NB4 (cell line): Measurements from ENCODE around the gene UBE2K.
A peak's percentile ranks its signal among the peaks of the same experiment; 100 is the strongest.
"Not testable (repeated sequence)": the region's sequence is repeated elsewhere in the genome, so short reads cannot be mapped to it uniquely, and the experiment has no call there.

Experiments used
- DNase-seq: peaks from one replicate; pipeline ENCODE4 v3.0.0; 2010; ENCODE audit warnings: low read depth
- H3K4me3 ChIP-seq: one replicate; pipeline ENCODE4 v1.5.1; 2011; ENCODE audit warnings: mild to moderate bottlenecking, low read depth, low read length, moderate library complexity
- MAX ChIP-seq: IDR thresholded peaks from 2 replicates; pipeline ENCODE4 v1.6.1; 2011; ENCODE audit warnings: low read depth, low read length
- MYC ChIP-seq: IDR thresholded peaks from 2 replicates; pipeline ENCODE4 v1.6.1; 2011; ENCODE audit warnings: low read depth, low read length
- POLR2A ChIP-seq: IDR thresholded peaks from 2 replicates; pipeline ENCODE4 v1.6.1; 2011; ENCODE audit warnings: mild to moderate bottlenecking; ENCODE audit not compliant: insufficient read length; ENCODE audit errors: extremely low read depth
- TF ChIP-seq, protein P1 (sequence below): IDR thresholded peaks from one replicate; pipeline ENCODE4 v1.5.1; 2012; ENCODE audit warnings: low read depth, low read length

Gene UBE2K

DNA sequence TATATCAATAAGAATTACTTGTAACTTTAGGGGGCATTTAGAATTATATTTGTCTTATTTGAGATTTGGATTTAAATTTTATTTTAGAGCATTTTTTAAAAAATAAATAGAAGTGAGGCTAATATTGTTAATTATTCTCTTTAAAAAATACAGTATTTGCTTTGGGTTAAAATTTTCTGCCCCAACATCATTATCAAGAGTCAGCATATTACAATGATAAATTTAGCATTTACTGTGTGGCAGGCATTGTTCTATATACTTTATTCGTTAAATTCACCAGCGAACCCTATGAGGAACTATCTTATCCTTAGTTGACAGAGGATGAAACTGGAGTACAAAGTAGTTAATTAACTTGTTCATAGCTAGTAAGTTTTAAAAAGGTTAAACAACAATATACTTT is 34.0 kb downstream of the UBE2K start:
- TF ChIP-seq MAX (no peak), POLR2A (no peak), MYC (no peak)
- TF ChIP-seq, protein P1, sequence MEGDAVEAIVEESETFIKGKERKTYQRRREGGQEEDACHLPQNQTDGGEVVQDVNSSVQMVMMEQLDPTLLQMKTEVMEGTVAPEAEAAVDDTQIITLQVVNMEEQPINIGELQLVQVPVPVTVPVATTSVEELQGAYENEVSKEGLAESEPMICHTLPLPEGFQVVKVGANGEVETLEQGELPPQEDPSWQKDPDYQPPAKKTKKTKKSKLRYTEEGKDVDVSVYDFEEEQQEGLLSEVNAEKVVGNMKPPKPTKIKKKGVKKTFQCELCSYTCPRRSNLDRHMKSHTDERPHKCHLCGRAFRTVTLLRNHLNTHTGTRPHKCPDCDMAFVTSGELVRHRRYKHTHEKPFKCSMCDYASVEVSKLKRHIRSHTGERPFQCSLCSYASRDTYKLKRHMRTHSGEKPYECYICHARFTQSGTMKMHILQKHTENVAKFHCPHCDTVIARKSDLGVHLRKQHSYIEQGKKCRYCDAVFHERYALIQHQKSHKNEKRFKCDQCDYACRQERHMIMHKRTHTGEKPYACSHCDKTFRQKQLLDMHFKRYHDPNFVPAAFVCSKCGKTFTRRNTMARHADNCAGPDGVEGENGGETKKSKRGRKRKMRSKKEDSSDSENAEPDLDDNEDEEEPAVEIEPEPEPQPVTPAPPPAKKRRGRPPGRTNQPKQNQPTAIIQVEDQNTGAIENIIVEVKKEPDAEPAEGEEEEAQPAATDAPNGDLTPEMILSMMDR = no peak
- no peak for DNase-seq
- H3K4me3 ChIP-seq = no peak overlapping the region

- no peak overlapping the region for H3K4me3 ChIP-seq
- DNase-seq = peak; percentile 45
- no peak for TF ChIP-seq POLR2A
- TF ChIP-seq, protein P1 = no peak
- TF ChIP-seq MYC = no peak
- TF ChIP-seq MAX = no peak
These were observed 34.8 kb downstream of the UBE2K start for GRCh38 chr4:39732728-39733127.

GRCh38 chr4:39739591-39739990 is 41.7 kb downstream of the UBE2K start:
- H3K4me3 ChIP-seq, DNase-seq: not testable (repeated sequence)

- TF ChIP-seq, protein P1 = no peak
- TF ChIP-seq POLR2A (no peak), MAX (no peak), MYC (no peak)
- no peak for DNase-seq
- H3K4me3 ChIP-seq = no peak overlapping the region
These were observed 43.5 kb downstream of the UBE2K start for GRCh38 chr4:39741401-39741800.

DNA sequence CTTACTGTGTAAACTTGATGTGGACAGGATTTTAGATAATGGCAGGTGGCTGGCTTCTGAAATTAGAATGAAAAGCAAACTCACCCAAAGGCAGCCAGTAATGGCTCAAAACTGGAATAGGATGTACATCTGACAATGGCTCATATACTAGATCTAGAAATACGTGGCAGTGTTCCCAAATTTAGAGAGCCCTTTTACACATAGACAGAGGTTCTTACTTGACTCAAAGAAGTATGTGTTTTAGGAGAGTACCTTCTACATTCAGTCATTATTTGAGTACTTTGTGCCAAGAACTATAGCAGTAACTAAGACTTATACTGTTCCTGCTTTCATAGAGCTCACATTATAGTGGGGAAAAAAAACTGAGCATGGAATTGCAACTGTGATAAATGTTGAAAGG is 48.0 kb downstream of the UBE2K start:
- TF ChIP-seq MAX = no peak
- TF ChIP-seq POLR2A = no peak
- no peak for TF ChIP-seq MYC
- TF ChIP-seq, protein P1 = no peak
- DNase-seq = no peak
- H3K4me3 ChIP-seq = no peak overlapping the region

DNA sequence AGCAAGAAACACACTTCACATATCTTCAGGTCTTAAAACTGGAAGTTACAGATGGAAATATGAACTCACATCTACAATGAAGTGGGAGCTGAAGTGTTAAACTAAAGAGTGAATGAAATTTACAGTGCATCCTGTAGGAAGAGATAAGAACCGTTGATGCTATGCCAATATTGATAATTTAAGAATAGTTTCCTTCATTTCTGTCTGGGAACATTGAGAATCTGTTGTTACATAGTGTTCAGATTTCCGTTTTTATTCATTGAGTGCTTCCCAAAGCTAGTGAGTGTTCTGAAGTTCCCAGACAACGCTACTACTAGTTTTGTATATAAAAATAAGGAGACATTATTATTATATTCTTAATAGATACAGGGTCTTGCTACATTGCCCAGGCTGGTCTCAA is 52.3 kb downstream of the UBE2K start:
- H3K4me3 ChIP-seq = no peak overlapping the region
- TF ChIP-seq POLR2A (no peak), MAX (no peak), MYC (no peak)
- TF ChIP-seq, protein P1 = no peak
- no peak for DNase-seq

- TF ChIP-seq, protein P1 = no peak
- TF ChIP-seq MAX (no peak), POLR2A (no peak), MYC (no peak)
- H3K4me3 ChIP-seq = no peak overlapping the region
- DNase-seq = no peak
These were observed 56.4 kb downstream of the UBE2K start for GRCh38 chr4:39754309-39754708.
